ENCODE results near the gene GATA5. TPM values are rescaled to one million over a fixed set of nuclear protein-coding genes. Genes with fewer than 3 reads are reported as not detected.

The GATA5 gene
- total RNA-seq, 1 experiment from 2014 or later: 1.4 TPM

DNA sequence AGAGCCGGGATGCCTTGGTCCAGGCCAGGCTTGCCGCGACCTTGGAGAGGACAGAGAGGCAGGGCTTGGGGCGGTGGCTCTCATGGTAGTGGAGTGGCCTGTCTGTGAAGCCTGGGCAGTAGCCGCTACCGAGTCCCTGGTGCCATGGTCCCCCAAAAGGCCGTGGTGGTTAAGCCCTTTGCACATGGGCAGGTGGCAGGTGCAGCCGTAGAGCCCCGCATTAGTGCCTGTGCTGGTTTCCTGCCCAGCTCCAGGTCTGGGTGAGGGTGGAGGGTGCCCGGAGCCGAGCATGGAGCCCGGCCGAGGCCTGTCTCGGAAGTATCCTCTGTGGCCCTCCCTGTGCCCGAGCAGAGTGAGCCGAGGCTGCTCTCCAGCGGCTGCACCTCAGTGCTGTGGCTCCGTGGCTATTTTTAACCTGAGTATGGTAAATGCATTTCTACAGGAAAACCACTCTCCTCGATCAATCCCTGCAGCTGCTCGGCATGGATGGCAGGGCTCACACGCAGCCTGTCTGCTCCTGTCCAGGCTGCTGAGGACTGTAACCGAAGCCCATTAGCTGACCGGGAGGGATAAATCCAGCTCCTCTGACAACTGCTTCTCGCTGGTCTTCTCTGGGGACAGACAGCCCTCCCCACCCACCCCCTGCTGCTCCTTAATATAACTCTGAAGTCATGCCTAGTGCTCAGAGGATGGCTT, 36.3 kb upstream of the GATA5 start:
- no peaks in the 10 kb centered on the region; the same call in 1 of the 2 replicates for H3K4me1 Mint-ChIP-seq
- ChIA-PET CTCF (interaction anchor here (0.7 to 3.1 kb wide), 4 partner anchors 12 to 105 kb away, joined by 3 to 10 read pairs (median 3); no protein-coding TSS in a partner anchor), POLR2A (no interaction called here)
- no peaks in the 10 kb centered on the region for H3K27me3 Mint-ChIP-seq (ENCODE audit: low read depth)
- H3K36me3 Mint-ChIP-seq: no peaks in the 10 kb centered on the region
- no peak overlapping the region for H3K27ac Mint-ChIP-seq
- no peaks in the 10 kb centered on the region for H3K9me3 Mint-ChIP-seq
- TF ChIP-seq ZNF219 (CRISPR knock-in tag; IDR thresholded peaks at IDR 0.05; ENCODE audit: borderline replicate concordance): no peak
- TF ChIP-seq, protein P1, sequence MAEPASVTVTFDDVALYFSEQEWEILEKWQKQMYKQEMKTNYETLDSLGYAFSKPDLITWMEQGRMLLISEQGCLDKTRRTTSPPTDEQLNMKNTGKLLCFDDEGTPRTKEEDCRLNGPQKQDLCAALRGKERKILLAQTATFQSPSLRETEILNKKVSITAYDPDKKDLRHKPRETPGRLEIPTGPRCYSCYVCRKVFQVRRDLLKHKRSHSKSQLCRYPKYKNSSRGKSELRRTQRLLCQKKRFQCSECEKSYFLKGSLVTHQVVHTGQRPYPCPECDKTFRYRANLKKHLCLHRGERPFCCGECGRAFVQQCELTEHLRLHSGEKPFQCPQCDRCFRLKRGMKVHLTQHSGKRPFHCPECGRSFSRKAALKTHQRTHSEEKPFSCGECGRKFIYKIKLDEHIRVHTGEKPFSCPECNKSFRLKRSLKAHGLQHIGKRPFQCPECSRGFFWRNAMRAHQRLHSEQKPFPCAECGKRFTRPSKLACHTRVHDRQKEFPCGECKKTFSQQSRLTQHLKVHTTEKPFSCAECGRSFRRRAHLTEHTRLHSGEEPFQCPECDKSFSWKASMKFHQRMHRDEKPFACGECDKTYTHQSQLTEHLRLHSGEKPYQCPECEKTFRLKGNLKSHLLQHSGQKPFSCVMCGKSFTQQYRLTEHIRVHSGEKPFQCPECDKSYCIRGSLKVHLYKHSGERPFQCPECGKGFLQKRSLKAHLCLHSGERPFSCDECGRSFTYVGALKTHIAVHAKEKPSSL (CRISPR knock-in tag; conservative IDR thresholded peaks at IDR 0.05): no peak
- TF ChIP-seq, protein P2, sequence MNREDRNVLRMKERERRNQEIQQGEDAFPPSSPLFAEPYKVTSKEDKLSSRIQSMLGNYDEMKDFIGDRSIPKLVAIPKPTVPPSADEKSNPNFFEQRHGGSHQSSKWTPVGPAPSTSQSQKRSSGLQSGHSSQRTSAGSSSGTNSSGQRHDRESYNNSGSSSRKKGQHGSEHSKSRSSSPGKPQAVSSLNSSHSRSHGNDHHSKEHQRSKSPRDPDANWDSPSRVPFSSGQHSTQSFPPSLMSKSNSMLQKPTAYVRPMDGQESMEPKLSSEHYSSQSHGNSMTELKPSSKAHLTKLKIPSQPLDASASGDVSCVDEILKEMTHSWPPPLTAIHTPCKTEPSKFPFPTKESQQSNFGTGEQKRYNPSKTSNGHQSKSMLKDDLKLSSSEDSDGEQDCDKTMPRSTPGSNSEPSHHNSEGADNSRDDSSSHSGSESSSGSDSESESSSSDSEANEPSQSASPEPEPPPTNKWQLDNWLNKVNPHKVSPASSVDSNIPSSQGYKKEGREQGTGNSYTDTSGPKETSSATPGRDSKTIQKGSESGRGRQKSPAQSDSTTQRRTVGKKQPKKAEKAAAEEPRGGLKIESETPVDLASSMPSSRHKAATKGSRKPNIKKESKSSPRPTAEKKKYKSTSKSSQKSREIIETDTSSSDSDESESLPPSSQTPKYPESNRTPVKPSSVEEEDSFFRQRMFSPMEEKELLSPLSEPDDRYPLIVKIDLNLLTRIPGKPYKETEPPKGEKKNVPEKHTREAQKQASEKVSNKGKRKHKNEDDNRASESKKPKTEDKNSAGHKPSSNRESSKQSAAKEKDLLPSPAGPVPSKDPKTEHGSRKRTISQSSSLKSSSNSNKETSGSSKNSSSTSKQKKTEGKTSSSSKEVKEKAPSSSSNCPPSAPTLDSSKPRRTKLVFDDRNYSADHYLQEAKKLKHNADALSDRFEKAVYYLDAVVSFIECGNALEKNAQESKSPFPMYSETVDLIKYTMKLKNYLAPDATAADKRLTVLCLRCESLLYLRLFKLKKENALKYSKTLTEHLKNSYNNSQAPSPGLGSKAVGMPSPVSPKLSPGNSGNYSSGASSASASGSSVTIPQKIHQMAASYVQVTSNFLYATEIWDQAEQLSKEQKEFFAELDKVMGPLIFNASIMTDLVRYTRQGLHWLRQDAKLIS (CRISPR knock-in tag; IDR thresholded peaks at IDR 0.05; ENCODE audit: borderline replicate concordance): no peak
- TF ChIP-seq, protein P3, sequence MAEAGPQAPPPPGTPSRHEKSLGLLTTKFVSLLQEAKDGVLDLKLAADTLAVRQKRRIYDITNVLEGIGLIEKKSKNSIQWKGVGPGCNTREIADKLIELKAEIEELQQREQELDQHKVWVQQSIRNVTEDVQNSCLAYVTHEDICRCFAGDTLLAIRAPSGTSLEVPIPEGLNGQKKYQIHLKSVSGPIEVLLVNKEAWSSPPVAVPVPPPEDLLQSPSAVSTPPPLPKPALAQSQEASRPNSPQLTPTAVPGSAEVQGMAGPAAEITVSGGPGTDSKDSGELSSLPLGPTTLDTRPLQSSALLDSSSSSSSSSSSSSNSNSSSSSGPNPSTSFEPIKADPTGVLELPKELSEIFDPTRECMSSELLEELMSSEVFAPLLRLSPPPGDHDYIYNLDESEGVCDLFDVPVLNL (CRISPR knock-in tag; IDR thresholded peaks at IDR 0.05; ENCODE audit: borderline replicate concordance, low read depth): no peak
- TF ChIP-seq, protein P4, sequence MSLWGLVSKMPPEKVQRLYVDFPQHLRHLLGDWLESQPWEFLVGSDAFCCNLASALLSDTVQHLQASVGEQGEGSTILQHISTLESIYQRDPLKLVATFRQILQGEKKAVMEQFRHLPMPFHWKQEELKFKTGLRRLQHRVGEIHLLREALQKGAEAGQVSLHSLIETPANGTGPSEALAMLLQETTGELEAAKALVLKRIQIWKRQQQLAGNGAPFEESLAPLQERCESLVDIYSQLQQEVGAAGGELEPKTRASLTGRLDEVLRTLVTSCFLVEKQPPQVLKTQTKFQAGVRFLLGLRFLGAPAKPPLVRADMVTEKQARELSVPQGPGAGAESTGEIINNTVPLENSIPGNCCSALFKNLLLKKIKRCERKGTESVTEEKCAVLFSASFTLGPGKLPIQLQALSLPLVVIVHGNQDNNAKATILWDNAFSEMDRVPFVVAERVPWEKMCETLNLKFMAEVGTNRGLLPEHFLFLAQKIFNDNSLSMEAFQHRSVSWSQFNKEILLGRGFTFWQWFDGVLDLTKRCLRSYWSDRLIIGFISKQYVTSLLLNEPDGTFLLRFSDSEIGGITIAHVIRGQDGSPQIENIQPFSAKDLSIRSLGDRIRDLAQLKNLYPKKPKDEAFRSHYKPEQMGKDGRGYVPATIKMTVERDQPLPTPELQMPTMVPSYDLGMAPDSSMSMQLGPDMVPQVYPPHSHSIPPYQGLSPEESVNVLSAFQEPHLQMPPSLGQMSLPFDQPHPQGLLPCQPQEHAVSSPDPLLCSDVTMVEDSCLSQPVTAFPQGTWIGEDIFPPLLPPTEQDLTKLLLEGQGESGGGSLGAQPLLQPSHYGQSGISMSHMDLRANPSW (CRISPR knock-in tag; conservative IDR thresholded peaks at IDR 0.05; ENCODE audit: low read depth): no peak
- no peak for TF ChIP-seq HMGA2 (CRISPR knock-in tag; IDR thresholded peaks at IDR 0.05)
- DNase-seq (ENCODE audit: low spot score): no peak
- no peak for ATAC-seq
- no peak overlapping the region for H3K4me3 Mint-ChIP-seq

DNA sequence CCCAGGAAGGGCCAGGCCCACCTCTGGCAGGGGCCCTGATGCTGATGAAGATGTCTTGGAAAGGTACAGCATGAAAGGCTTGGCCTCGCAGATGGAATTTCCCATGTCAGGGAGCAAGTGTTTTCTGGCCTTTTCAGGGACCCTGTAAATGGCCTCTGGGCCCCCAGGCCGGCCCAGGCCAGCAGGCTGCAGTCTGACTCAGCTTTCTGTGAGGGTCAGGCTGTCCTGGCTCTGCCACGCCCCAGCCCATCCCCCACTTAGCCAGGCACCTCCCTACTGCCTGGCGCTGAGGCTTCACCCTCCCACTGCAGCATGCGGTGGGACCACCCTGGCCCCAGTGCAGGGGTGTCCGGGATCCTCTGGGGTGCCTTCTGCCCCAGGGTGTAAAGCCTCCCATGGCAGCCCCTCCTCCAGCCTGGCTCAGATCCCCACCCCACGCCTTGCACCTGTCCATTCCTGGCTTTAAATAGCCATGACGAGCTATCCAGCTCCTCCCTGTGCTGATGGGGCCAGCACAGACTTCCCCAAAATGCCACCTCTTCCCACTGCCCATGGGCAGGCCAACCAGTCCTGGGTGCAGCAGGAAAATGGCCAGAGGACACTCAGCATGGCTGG, 35.6 kb upstream of the GATA5 start:
- no peak overlapping the region for H3K27ac Mint-ChIP-seq
- no peak overlapping the region for H3K4me3 Mint-ChIP-seq

More for the DNA sequence above, 35.6 kb upstream of the GATA5 start:
- ChIA-PET POLR2A (no interaction called here), CTCF (interaction anchor here (1.0 to 3.1 kb wide), 2 partner anchors 12 to 29 kb away, joined by 3 to 10 read pairs; no protein-coding TSS in a partner anchor)
- TF ChIP-seq, protein P5, sequence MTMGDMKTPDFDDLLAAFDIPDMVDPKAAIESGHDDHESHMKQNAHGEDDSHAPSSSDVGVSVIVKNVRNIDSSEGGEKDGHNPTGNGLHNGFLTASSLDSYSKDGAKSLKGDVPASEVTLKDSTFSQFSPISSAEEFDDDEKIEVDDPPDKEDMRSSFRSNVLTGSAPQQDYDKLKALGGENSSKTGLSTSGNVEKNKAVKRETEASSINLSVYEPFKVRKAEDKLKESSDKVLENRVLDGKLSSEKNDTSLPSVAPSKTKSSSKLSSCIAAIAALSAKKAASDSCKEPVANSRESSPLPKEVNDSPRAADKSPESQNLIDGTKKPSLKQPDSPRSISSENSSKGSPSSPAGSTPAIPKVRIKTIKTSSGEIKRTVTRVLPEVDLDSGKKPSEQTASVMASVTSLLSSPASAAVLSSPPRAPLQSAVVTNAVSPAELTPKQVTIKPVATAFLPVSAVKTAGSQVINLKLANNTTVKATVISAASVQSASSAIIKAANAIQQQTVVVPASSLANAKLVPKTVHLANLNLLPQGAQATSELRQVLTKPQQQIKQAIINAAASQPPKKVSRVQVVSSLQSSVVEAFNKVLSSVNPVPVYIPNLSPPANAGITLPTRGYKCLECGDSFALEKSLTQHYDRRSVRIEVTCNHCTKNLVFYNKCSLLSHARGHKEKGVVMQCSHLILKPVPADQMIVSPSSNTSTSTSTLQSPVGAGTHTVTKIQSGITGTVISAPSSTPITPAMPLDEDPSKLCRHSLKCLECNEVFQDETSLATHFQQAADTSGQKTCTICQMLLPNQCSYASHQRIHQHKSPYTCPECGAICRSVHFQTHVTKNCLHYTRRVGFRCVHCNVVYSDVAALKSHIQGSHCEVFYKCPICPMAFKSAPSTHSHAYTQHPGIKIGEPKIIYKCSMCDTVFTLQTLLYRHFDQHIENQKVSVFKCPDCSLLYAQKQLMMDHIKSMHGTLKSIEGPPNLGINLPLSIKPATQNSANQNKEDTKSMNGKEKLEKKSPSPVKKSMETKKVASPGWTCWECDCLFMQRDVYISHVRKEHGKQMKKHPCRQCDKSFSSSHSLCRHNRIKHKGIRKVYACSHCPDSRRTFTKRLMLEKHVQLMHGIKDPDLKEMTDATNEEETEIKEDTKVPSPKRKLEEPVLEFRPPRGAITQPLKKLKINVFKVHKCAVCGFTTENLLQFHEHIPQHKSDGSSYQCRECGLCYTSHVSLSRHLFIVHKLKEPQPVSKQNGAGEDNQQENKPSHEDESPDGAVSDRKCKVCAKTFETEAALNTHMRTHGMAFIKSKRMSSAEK (CRISPR knock-in tag; IDR thresholded peaks at IDR 0.05; ENCODE audit: borderline replicate concordance): no peak
- TF ChIP-seq, protein P6, sequence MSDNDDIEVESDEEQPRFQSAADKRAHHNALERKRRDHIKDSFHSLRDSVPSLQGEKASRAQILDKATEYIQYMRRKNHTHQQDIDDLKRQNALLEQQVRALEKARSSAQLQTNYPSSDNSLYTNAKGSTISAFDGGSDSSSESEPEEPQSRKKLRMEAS (CRISPR knock-in tag; IDR thresholded peaks at IDR 0.05): no peak
- no peak for TF ChIP-seq JUN (CRISPR knock-in tag; IDR thresholded peaks at IDR 0.05)
- TF ChIP-seq, protein P7, sequence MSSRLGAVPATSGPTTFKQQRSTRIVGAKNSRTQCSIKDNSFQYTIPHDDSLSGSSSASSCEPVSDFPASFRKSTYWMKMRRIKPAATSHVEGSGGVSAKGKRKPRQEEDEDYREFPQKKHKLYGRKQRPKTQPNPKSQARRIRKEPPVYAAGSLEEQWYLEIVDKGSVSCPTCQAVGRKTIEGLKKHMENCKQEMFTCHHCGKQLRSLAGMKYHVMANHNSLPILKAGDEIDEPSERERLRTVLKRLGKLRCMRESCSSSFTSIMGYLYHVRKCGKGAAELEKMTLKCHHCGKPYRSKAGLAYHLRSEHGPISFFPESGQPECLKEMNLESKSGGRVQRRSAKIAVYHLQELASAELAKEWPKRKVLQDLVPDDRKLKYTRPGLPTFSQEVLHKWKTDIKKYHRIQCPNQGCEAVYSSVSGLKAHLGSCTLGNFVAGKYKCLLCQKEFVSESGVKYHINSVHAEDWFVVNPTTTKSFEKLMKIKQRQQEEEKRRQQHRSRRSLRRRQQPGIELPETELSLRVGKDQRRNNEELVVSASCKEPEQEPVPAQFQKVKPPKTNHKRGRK (CRISPR knock-in tag; IDR thresholded peaks at IDR 0.05; ENCODE audit: borderline replicate concordance): no peak
- TF ChIP-seq, protein P8, sequence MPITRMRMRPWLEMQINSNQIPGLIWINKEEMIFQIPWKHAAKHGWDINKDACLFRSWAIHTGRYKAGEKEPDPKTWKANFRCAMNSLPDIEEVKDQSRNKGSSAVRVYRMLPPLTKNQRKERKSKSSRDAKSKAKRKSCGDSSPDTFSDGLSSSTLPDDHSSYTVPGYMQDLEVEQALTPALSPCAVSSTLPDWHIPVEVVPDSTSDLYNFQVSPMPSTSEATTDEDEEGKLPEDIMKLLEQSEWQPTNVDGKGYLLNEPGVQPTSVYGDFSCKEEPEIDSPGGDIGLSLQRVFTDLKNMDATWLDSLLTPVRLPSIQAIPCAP (CRISPR knock-in tag; IDR thresholded peaks at IDR 0.05): no peak
- Mint-ChIP-seq H3K9me3 (no peaks in the 10 kb centered on the region), H3K36me3 (no peaks in the 10 kb centered on the region), H3K4me1 (no peaks in the 10 kb centered on the region; the same call in 1 of the 2 replicates), H3K27me3 (ENCODE audit: low read depth) (no peaks in the 10 kb centered on the region)
- DNase-seq (ENCODE audit: low spot score) (no peak), ATAC-seq (no peak)

Measured in WTC11 (cell line).